NCI-H774 (cell line): ENCODE data around the gene EHBP1L1.

Experiments used
- DNase-seq: peaks from one replicate; lab custom pipeline; 2025; lab: John Stamatoyannopoulos, UW

The EHBP1L1 gene

GRCh38 chr11:65546217-65546958 is 29.5 kb upstream of the EHBP1L1 start:
- DNase-seq = peak; percentile 88

- DNase-seq = no peak
Observed at GRCh38 chr11:65547446-65548125, 28.3 kb upstream of the EHBP1L1 start.

- DNase-seq = no peak
Observed at GRCh38 chr11:65548395-65548794, 27.5 kb upstream of the EHBP1L1 start.

- DNase-seq = no peak
Observed at GRCh38 chr11:65549096-65549495, 26.8 kb upstream of the EHBP1L1 start.

- DNase-seq = peak; percentile 87
Observed at GRCh38 chr11:65551572-65552387, 24.1 kb upstream of the EHBP1L1 start.

GRCh38 chr11:65552388-65552951 is 23.4 kb upstream of the EHBP1L1 start:
- DNase-seq = no peak

- peak; percentile 43 for DNase-seq
Observed at GRCh38 chr11:65553301-65554001, 22.4 kb upstream of the EHBP1L1 start.

- DNase-seq = no peak
Observed at GRCh38 chr11:65554057-65554818, 21.6 kb upstream of the EHBP1L1 start.

GRCh38 chr11:65554842-65555430 is 20.9 kb upstream of the EHBP1L1 start:
- no peak for DNase-seq

- no peak for DNase-seq
Observed at GRCh38 chr11:65555693-65556231, 20.1 kb upstream of the EHBP1L1 start.

- DNase-seq = no peak
Observed at GRCh38 chr11:65556470-65557279, 19.2 kb upstream of the EHBP1L1 start.

- no peak for DNase-seq
Observed at GRCh38 chr11:65557280-65558001, 18.4 kb upstream of the EHBP1L1 start.

GRCh38 chr11:65558002-65558929 is 17.6 kb upstream of the EHBP1L1 start, which contains the start of gene LTBP3:
TSS of gene LTBP3 (minus strand) at chr11:65558359. CDS start at chr11:65557959, 400 bp downstream.
- peak; percentile 49 for DNase-seq

GRCh38 chr11:65558930-65559509 is 16.8 kb upstream of the EHBP1L1 start:
- no peak for DNase-seq

GRCh38 chr11:65559535-65559934 is 16.3 kb upstream of the EHBP1L1 start:
- no peak for DNase-seq

- peak; percentile 41 for DNase-seq
Observed at GRCh38 chr11:65559951-65560537, 15.8 kb upstream of the EHBP1L1 start.
